OCI-LY3 (cell line): ENCODE measurements around the gene STARD13.

Experiments
- CTCF ChIP-seq: fragments of 200-600, 300-600 bp; sonication (generic); IDR thresholded peaks from 2 replicates; pipeline ENCODE4 v1.5.1; 2014; ENCODE audit warnings: antibody characterized with exemption, low read length, low read depth
- EZH2phosphoT487 ChIP-seq: fragments of 200-600 bp; shearing (Covaris generic); IDR thresholded peaks from 2 replicates; pipeline ENCODE4 v1.6.1; 2018; ENCODE audit warnings: antibody characterized with exemption, mixed run types, low read depth

GRCh38 chr13:33146843-33147611 is 138.5 kb downstream of the STARD13 start:
- TF ChIP-seq CTCF (no peak), EZH2phosphoT487 (no peak)
